Measurements from ENCODE around the gene IMMP2L.

DNA sequence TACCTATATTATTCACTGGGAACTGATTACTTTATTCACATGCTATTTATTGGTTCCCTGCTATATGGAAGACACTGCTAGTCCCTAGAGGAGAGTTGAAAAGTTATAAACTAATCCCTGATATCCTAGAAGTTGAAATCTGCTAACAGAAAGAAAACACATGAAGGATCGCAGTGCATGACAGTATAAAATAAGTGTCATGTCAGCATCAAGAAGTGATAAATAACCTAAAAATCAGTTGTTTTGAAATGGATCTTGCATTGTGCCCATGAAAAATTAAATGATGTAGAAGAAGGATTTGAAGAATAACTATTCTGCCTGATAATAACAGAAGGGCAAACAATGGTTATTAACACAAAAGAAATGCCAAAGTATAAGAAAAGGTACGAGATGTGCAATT, 764.6 kb downstream of the IMMP2L start:
- TF ChIP-seq, protein P1, sequence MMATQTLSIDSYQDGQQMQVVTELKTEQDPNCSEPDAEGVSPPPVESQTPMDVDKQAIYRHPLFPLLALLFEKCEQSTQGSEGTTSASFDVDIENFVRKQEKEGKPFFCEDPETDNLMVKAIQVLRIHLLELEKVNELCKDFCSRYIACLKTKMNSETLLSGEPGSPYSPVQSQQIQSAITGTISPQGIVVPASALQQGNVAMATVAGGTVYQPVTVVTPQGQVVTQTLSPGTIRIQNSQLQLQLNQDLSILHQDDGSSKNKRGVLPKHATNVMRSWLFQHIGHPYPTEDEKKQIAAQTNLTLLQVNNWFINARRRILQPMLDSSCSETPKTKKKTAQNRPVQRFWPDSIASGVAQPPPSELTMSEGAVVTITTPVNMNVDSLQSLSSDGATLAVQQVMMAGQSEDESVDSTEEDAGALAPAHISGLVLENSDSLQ (IDR thresholded peaks at IDR 0.05): no peak
- TF ChIP-seq BHLHE40 (IDR thresholded peaks at IDR 0.05; ENCODE audit: borderline replicate concordance): no peak
- TF ChIP-seq SUZ12 (IDR thresholded peaks at IDR 0.05): no peak
- no peak for TF ChIP-seq HDGF (IDR thresholded peaks at IDR 0.05; ENCODE audit: borderline replicate concordance)
- TF ChIP-seq LEF1 (IDR thresholded peaks at IDR 0.05; ENCODE audit: borderline replicate concordance): no peak
